T-helper 9 cell (primary cell): ENCODE measurements around the gene FAM181B.

Experiments used
- DNase-seq: peaks from one replicate; pipeline ENCODE4 v3.0.0-alpha.2; 2020
- total RNA-seq, 2 donors: gene quantifications; one replicate each; lab custom pipeline; 2026; lab: John Stamatoyannopoulos, UW

FAM181B gene, protein sequence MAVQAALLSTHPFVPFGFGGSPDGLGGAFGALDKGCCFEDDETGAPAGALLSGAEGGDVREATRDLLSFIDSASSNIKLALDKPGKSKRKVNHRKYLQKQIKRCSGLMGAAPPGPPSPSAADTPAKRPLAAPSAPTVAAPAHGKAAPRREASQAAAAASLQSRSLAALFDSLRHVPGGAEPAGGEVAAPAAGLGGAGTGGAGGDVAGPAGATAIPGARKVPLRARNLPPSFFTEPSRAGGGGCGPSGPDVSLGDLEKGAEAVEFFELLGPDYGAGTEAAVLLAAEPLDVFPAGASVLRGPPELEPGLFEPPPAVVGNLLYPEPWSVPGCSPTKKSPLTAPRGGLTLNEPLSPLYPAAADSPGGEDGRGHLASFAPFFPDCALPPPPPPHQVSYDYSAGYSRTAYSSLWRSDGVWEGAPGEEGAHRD
- 0 reads per million in 2 donors for total RNA-seq

- no peak for DNase-seq
Measured at GRCh38 chr11:82733444-82734119, at the start of gene FAM181B. Gene FAM181B, minus strand, starts transcription at chr11:82733864. Its CDS starts 135 bp downstream, at chr11:82733729.

DNA sequence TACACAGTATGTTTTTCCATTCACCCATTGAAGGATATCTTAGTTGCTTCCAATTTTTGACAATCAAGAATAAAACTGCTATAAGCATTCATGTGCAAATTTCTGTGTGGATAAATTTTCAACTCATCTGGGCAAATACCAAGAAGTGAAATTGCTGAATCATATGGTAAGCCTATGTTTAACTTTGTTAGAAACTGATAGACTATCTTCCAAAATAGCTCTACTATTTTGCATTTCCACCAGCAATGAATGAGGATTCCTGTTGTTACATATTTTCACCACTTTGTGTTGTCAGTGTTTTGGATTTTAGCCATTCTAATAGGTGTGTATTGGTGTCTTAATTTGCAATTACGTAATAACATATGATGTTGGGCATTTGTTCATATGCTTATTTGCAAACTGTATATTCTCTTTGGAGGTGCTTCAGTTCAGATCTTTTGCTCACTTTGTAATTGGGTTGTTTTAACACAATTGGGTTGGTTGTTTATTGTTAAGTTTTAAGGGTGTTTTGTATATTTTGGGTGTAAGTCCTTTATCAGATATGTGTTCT, 49.2 kb upstream of the FAM181B start:
- no peak for DNase-seq

- DNase-seq, result no peak
Measured at GRCh38 chr11:82778776-82779175, 45.1 kb upstream of the FAM181B start.

DNA sequence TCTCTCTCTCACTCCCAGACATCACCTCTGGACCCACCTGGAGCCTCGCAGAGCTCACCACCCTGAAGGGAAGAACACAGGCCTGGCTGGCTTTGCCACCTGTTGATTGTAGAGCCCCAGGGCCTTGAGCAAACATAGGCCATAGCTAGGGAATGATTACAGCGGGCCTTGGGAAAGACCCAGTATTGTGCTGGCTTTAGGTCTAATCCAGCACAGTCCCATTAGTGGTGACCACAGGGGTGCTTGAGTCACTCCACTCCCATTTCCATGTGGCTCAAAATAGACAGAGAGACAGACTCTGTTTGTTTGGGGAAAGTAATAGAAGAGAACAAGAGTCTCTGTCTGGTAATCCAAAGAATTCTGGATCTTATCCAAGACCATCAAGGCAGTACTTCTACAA, 42.7 kb upstream of the FAM181B start:
- no peak for DNase-seq

DNA sequence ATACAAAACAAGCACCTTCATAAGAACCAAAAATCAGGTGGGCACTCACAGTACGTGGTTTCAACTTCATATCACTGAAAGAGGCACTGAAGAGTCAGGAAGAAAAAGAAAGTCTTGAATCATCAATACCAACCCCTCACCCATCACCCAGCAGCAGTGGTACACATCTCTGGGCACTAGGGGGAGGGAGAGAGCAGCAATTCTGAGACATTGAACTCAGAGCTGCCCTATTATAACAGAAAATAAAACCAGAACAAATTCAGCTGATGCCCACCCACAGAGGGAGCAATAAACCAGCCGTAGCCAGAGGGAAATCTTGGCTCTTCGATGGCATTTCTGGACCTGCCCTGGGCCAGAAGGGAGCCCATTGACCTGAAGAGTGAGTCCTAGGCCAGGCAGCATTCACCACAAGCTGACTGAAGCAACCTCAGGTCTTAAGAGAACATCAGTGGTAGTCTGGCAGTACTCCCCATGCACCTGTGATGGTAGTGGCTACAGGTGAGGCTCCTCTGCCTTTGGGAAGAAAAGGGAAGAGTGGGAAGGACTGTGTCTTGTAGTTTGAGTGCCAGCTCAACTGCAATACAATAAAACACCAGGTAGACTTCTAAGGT, 42.2 kb upstream of the FAM181B start:
- DNase-seq, result no peak

DNA sequence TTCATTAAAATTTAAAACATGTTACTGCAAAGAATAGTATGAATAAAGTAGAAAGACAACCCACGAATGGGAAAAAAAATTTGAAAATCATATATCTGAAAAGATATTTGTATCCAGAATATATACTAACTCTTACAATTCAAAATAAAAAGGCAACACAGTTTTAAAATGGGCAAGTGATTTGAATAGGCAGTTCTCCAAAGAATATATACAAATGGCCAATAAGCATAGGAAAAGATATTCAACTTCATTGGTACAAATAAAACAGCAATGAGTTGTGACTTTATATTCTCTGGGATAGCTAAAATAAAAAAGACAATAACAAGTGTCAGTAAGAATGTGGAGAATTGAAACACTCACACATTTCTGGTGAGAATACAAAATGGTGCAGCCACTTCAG, 41.6 kb upstream of the FAM181B start:
- DNase-seq, result no peak

GRCh38 chr11:82771781-82772180, 38.1 kb upstream of the FAM181B start:
- no peak for DNase-seq

- DNase-seq, result no peak
Measured at GRCh38 chr11:82767123-82767522, 33.5 kb upstream of the FAM181B start.

- no peak for DNase-seq
Measured at GRCh38 chr11:82765466-82766034, 31.9 kb upstream of the FAM181B start.

- DNase-seq, result no peak
Measured at GRCh38 chr11:82763167-82763566, 29.5 kb upstream of the FAM181B start.

DNA sequence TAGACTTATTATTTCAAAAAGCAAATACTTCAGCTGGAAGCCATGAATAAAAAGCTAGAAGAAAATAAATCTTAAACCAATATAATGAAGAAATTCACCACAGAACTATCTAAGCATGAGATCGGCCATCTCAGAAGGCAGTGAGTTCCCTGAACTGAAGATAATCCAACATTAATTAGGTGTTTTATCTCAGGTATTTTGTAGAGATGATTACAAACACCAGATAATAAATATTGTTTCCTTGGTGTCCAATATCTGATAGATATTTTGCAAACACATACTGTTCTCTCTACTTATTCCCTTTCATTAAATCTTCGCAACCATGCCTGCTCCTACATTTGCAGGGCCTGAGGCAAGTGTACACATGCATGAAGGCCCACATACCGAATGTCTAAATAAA, 26.0 kb upstream of the FAM181B start:
- no peak for DNase-seq

DNA sequence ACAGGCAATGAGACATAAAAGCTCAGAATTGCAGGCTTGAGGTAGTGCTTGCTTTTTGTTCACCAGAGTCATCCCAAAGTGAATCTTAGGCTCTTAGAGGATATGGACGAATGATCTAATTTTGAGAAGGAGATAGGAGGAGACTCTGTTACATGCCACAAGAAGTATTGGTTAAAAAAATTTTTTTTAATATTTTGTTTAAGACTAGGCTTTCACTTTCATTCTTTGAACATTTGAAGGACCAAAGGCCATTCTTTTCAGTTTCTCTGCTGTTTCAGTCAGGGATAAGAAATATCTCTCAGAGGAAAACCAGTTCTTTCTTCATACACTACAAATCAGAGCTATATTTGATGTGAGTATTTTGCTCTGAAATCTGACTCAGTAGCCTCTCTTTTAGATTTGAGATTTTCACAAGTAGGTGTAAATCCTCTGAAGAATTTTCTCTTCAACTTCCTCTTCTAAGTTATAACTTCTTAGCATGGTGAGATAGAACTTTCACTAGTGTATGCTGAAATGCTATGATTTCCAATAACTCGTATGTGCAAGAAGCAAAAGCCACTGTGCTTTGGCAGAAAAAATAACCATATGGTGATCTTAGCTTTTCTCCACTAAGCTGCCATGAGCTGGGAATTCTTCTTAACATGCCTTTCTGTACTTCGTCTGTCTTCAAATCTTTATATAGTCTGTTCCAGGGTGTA, 24.1 kb upstream of the FAM181B start:
- DNase-seq, result no peak

- DNase-seq, result no peak
Measured at GRCh38 chr11:82756765-82757639, 23.3 kb upstream of the FAM181B start.

DNA sequence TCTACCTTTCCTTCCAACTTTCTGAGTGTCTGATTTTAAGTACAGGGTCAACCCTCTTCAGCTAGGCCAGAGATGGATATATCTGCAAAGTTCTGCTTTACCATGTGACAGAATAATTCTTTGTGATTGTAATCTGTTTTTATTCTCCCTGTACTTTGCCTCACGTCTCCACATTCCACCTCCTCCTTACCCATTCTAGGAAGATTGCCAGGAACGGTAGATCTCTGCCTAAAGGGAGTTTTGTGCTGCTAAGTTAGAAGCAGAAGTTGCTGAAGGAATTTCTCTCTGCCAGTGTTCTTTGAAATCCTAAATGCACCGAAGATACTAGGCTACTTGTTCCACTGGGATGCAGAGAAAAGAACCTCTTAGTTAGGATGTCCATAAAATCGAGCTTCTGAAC, 20.7 kb upstream of the FAM181B start:
- DNase-seq, result no peak

DNA sequence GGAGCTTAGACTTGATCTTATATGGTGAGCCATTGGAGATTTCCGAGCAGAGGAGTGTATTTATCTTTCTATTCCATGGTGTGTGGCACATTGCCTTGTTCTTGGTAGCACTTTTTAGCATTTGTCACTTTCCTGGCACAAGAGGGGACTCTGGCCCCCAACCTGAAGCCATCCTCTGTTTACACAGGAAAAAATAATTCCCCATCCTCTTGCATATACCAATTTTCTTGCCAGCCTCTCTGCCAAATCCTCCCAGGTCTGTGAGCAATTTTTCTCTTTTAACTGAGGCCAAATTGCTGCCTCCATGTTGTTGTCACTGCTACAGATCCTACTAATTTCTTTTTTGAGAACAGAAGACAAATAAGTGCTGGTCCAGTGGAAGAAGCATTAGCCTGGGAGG, 20.3 kb upstream of the FAM181B start:
- no peak for DNase-seq

- DNase-seq, result no peak
Measured at GRCh38 chr11:82752801-82753200, 19.1 kb upstream of the FAM181B start.

- no peak for DNase-seq
Measured at GRCh38 chr11:82750643-82751139, 17.0 kb upstream of the FAM181B start.

GRCh38 chr11:82747471-82747870, 13.8 kb upstream of the FAM181B start:
- no peak for DNase-seq

DNA sequence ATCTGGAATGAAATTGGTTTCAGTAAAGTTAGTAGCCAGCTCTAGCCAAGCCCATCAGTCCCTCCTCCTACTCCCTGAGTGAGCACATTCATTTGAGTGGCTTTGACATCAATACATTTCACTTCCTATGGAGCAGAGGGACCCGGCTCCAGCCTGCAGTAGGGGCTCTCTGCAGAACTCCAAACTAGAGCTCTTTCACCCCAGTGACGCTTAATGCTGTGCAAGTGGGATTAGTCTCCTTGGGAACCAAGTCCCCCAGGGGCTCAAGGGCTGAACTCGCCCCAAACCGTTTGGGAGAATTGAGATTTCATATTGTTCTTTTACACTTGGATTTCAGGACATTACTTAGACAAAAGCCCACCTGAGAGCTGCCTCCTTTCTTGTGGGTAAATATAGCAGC, 4.4 kb upstream of the FAM181B start:
- no peak for DNase-seq

DNA sequence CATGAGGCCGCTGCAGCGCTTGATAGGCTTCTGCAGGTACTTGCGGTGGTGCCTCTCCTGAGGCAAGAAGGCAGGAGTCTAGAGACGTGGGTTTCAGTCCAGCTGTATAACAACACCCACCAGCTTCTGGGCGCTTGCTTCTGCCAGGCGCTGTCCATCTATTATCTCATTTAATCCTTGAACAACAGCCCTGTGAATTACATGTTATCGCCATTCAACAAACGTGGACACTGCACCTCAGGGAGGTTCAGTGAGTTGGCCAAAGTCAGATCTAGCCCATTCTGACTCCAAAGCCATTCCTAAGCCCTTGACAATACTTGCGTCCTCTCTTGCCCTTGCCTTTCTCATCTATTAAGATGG, 436 bp upstream of the FAM181B start:
- DNase-seq, result no peak

- DNase-seq, result no peak
Measured at GRCh38 chr11:82732734-82733443, 775 bp downstream of the FAM181B start.
